OCI-M1 (cell line): ENCODE data around the gene SPP1.
"Not testable (repeated sequence)": the region's sequence is repeated elsewhere in the genome, so short reads cannot be mapped to it uniquely, and the experiment has no call there.

ENCODE experiments used
- DNase-seq: peaks from one replicate; lab custom pipeline; 2025; lab: John Stamatoyannopoulos, UW

Gene SPP1

DNA sequence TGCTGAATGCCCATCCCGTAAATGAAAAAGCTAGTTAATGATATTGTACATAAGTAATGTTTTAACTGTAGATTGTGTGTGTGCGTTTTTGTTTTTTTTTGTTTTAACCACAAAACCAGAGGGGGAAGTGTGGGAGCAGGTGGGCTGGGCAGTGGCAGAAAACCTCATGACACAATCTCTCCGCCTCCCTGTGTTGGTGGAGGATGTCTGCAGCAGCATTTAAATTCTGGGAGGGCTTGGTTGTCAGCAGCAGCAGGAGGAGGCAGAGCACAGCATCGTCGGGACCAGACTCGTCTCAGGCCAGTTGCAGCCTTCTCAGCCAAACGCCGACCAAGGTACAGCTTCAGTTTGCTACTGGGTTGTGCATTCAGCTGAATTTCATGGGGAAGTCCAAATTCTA is at the start of gene SPP1:
TSS of gene SPP1 (plus strand) at position 249 of the 400 bp plus-strand sequence. CDS start 1,182 bp downstream, outside the sequence.
- DNase-seq = peak; percentile 86

DNA sequence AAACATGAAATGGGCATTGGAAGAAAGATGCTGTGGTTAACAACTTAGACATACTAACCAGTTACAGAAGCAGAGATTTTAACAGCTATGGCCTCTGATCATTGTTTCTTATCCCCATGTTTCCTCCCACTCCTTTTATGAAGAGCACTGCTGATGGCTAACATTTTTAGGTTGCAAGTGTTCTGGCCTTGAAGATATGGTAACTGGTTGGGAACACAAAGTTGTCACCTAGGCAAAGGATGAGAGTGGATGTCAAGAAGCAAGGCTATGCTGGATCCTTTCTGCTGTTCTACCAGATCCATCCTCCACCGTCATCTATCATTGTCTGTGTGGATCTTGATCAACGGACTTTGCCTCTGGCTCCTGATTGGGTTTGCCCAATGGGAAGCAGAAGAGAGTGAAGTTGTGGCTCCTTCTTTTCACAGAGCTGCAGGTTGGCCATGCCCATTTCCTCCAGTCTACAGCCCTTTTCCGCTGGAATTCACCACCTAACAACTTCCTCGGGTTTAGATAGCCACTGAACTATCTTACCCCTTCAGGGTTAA is 48.9 kb upstream of the SPP1 start:
- no peak for DNase-seq

DNA sequence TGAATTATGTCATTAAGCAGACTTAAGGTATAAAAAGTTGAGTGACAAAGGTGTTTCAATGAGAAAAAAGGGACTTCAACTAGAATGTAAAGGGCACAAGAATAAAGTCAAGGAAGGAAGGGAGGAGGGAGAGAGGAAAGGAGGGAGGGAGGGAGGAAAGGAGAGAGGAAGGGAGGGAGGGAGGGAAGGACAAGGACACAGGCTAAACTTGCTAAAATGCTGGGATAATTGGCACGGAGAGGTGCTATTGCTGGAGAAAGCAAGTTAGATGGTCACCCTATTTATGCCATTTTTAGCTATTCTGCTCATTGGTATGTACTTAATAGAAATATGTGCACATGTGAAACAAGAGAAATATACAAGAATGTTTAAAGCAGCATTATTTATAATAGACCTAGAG is 44.9 kb upstream of the SPP1 start:
- DNase-seq = no peak

DNA sequence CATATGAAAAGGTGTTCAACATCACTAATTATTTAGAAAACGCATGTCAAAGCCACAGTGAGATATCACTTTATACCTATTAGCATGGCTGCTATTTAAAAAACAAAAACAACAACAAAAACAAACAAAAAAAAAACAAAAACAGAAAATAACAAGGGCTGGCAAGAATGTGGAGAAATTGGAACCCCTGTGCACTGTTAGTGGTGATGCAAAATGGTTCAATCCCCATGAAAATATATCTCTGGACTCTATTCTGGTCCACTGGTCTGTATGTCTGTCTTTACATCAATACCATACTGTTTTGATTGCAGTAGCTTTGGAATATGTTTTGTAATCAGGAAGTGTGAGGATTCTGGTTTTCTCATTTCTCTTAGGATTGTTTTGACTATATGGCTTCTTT is 43.6 kb upstream of the SPP1 start:
- DNase-seq = no peak

DNA sequence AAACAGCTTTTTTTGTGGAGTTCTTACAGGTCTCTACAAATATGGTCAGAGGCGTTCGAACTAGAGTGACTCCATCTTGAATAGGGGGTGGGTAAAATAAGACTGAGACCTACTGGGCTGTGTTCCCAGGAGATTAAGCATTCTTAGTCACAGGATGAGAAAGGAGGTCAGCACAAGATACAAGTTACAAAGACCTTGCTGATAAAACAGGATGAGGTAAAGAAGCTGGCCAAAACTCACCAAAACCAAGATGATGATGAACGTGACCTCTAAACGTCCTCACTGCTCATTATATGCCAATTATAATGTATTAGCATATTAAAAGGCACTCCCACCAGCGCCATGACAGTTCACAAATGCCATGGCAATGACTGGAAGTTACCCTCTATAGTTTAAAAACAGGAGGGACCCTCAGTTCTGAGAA is 42.8 kb upstream of the SPP1 start:
- DNase-seq = no peak

DNA sequence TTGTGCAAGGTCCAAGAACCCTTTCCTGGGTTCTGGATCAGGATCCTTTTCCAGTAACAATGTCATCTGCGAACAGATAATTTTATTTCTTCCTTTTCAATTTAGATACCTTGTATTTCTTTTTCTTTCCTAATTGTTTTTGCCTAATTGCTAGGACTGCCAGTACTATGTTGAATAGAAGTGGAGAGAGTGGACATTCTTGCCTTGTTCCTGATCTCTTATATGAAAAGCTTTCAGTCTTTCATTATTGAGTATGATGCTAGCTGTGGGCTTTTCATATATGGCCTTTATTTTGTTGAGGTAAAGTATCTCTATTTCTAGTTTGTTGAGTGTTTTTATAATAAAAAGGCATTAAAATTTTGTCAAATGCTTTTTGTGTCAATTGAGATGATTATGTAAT is 42.2 kb upstream of the SPP1 start:
- peak; percentile 43 for DNase-seq

DNA sequence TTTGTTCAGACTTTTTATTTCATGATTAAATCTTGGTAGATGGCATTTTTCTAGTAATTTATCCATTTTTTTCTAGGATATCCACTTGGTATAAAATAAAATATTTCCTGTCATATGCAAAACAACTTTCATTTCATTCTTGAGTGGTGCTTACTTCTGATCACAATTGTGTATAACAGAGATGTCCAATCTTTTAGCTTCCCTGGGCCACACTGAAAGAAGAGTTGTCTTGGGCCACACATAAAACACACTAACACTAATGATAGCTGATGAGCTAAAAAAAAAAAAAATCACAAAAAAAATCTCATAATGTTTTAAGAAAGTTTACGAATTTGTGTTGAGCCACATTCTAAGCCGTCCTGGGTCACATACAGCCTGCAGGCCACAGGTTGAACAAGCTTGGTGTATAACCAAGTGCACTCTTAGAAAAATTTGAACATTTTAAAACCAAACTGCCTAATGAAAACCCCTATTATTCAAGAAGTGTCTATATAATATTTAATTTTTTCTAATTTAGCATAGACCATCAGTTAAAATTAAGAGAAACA is 41.3 kb upstream of the SPP1 start:
- no peak for DNase-seq

DNA sequence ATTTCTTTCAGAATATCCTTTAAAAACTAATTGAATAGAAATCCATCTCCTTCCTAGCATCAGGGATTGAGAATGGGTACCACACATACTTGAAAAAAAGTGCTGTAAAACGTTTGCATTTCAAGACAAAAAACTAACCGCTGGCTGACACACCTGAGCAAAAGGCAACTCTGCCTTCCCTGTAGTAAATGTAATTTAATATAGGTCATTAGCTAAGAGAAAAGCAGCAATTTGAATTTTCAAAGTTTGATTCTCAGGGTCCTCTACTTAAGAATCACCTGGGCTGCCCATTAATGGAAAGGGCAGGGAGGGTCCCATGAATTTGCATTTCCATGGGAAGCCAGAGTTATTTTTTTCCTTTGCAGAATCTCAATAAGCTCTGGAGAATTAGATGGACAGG is 40.5 kb upstream of the SPP1 start:
- no peak for DNase-seq

DNA sequence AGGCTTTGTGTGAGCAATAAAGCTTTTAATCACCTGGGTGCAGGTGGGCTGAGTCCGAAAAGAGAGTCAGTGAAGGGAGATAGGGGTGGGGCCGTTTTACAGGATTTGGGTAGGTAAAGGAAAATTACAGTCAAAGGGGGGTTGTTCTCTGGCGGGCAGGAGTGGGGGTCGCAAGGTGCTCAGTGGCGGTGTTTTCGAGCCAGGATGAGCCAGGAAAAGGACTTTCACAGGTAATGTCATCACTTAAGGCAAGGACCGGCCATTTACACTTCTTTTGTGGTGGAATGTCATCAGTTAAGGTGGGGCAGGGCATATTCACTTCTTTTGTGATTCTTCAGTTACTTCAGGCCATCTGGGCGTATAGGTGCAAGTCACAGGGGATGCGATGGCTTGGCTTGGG is 39.6 kb upstream of the SPP1 start:
- not testable (repeated sequence) for DNase-seq

DNA sequence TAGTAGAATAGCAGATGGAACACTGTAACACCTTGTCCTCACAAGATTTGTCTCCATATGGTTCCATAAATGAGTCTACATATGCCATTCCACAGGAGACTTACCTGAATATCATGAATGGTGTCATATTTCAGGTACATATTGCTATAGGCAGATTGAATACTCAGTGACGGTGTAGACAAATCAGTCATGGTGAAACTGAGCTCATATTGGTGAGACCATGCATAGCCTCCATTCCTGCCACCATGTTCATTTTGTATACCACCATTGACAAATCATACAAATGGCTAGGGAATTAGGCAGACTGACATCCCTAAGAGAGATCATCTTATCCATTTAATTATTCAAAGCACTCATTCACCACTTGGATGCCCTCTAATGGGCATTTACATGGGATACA is 38.0 kb upstream of the SPP1 start:
- no peak for DNase-seq

DNA sequence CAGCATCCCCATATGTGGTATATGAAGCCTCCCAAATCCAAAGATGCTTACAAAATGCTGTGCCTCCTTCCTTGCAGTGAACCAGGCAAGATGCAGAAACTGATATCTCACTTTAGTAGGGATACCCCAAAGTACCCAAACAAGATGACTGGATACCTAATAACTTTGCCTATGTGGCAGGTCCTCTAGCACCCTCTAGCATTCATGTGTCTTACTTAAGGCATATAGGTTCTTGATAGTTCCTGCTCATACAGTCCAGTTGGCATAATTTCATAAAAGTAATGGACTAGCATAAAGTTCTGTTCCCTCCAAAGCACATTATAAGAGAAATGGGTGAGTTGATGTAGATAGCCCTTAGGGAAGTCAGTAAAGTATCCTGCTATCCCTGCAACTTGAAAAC is 36.8 kb upstream of the SPP1 start:
- DNase-seq = peak; percentile 20

DNA sequence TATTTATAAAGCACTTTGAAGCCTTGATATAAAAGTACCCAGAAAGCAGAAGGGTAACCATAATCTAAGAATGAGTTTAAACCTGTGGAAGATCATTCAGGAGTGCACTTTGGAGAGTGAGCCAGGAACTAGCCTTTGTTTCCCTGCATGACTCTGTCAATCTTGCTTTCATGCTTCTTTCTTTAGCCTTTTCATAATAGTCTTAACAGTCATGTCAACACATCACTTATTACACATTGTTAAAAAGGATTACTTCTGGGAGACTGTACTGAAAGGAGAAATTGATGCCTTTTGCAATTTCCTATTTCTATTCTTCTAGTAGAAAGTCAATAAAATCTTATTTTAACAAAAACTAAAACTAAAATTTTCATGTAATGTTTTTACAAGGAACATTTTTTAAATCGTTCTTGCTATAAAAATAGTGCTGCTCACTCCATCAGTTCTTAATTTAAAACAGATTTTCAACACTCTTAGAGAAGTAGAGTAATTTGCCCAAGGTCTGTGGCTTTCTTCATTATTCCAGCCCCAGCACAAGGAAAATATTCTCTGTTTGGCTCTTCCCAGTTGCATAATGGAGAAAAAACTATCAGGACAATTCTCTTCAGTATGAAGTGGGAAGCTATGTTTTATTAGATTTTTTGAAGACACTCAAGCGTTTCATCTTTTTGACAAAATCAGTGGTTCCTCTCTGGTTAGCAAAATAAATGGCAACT is 35.4 kb upstream of the SPP1 start:
- no peak for DNase-seq

DNA sequence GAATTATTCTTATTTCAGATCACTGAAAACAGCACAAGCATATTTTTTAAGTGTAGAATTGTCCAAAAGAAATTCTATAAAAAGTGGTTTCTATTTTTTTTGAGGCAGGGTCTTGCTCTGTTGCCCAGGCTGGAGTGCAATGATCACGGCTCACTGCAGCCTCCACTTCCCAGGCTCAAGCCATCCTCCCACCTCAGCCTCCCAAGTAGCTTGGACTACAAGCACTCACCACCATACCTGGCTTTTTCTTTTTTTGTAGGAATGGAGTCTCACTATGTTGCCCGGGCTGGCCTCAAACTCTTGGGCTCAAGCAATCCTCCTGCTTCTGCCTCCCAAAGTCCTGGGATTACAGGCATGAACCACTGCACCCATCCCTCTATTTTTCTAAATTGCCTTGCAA is 34.7 kb upstream of the SPP1 start:
- DNase-seq = not testable (repeated sequence)

DNA sequence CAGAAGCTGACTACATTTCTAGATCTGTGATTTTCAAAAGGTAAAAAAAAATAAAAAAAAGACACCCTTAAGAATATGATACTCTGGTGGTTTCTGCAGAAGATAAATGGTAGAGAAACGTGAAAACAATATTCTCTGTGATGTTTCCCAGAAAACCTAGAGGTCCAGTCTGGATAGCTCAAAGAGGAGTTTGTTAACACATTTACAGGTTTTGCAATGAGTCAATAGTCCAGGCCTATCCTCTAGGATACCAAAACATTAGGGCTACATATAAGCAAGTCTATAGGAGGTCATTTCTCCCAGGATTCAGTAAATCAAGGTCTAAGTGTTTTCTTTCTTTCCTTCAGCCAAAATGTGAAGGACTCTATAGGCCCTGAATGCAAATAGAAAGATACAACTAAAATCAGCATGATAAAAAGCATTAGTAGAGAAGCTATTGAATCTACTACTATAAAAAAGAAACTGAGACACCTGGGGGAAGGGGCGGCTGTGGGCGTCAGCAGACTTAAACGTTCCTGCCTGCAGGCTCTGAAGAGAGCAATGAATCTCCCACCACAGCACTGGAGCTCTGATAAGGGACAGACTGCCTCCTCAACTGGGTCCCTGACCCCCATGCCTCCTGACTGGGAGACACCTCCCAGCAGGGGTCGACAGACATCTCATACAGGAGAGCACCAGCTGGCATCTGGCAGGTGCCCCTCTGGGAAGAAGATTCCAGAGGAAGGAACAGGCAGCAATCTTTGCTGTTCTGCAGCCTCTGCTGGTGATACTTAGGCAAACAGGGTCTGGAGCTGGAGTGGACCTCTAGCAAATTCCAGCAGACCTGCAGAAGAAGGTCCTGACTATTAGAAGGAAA is 33.7 kb upstream of the SPP1 start:
- DNase-seq = no peak

DNA sequence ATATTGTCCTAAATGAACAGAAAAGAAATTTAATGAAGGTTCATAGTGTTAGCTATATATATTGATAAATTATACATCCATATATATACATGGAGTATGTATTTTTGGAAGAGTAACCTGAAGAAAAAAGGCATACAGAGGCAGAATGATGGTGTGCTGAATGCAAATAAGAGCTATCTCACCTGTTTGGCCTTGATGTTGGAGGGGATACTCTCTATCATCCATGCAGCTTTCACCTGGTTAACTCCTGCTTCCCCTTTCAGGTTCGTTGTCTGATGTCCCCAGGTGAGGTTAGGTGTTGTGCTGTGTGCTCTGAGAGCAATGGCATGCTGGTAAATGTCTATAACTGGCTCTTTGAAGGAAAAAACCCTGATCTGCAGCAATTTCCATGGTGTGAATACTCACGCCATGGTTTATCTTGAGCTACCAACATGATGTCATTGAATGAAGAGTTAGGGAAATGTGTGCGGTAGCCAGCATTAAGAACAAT is 31.8 kb upstream of the SPP1 start:
- DNase-seq = no peak

DNA sequence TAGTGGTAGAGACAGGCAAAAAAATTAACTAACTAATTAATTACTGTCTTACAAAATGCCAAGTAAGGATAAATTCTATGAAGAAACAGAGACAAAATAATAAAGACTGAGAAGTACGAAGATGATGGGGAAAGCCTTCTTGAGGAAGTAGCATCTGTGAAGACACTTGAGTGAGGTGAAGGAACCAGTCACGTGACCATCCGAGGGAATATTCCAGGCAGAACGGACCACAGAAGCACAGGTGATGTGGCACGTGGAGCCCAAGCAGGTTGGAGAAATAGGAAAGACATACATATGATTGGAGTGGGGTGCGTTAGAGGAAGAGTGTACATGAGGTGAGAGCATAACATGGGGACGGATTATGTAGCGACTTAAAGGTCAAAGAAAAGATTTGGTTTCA is 30.5 kb upstream of the SPP1 start:
- DNase-seq = no peak

DNA sequence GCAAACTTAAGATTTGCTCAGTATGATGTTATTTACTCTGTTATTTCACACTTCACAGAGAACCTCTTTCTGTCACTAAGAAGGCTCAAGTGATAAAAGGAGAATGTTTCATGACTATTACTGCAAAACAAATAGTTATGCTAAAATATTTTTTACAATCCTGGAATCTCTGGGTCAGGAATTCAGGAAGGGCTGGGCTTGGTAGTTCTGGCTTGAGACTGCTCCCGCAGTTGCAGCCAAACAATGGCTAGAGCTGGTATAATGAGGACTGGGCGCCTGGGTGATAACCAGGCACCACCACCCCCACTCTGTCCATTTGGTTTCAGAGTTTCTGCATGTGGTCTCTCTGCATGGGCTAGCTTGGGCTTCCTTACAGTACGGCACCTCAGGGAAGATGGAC is 28.7 kb upstream of the SPP1 start:
- DNase-seq = no peak

DNA sequence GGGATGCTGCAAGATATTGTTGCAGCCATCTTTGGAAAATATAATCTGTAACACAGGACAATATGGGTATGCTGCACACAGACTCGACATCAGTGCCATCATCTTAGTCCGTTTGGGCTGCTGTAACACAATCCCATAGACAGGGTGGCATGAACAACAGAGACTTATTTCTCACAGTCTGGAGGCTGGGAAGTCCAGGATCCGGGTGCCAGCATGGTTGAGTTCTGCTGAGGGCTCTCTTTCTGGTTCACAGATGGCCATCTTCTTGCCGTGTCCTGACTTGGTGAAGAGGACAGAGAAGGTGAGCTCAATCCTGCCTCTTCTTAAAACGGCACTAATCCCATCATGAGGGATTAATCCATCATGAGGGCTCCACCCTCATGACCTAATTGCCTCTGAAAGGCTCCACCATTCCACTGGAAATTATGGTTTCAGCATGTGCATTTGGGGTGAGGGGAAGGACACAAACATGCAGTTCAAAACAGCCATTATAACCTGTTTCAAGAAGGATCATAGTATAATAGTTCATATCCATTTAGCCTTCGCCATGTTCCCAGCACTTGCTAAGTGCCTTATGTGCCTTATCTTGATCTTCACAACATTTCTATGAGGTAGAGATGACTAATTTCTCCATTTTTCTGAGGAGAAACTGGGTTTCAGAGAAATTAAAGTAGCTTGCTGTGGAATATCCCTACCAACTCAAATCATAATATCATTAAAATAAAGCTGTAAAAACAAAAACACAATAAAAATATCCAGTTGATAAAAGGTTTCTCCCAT is 27.9 kb upstream of the SPP1 start:
- DNase-seq = no peak

DNA sequence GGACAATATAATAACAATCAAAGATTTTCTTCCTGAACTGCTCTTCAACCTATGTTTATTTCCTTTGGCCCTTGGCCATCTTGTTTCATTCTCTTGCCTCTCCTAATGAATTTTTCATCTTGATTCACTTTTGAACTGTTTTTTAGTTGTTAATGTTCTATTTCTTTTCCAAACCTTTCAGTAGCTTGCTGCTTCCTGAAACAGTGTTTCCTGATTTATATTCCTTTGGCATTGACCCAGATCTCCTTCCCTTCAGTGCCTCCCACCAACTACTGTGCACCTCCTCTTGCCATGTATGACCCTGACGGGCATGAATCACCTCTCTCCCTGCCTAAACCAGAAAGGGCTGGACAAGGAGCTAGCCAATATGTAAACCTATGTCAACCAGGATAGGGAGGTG is 25.6 kb upstream of the SPP1 start:
- no peak for DNase-seq

DNA sequence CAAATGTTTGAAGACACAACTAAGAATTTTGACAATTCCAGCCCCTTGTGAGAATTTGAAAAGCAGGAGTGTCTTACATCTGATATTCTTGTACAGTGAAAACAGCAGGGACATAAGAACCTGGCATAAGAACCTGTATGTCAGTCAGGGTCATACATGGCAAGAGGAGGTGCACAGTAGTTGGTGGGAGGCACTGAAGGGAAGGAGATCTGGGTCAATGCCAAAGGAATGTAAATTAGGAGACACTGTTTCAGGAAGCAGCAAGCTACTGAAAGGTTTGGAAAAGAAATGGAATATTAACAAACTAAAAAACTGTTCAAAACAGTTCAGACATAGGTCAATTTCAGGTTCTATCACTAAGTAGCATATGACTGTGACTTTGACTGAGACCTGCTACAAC is 25.0 kb upstream of the SPP1 start:
- no peak for DNase-seq

DNA sequence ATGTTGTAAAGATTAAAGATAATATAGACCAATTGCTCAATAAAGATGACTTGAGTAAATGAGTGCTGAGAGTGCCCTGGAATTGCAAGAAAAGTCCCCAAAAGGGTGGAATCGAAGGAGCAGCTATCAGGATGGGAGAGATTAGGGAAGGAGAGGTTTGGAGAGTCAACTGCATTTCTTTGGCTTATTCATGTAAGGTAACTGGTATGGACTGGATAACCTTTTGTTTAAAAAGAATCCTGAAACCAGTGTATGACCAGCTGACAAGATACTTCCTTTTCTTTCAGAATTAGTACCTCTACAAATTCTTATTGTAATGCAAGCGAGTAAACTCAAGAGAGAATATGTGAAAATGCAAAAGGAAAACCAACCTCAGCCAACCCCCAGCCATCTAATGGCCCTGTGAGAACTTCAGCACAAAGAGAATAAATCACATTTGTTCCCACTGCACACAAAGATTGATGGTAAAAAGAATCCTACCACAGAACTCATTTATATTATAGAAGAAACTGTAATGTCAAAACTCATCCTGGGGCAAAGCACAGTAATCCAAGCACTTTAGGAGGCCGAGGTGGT is 24.5 kb upstream of the SPP1 start:
- DNase-seq = no peak

DNA sequence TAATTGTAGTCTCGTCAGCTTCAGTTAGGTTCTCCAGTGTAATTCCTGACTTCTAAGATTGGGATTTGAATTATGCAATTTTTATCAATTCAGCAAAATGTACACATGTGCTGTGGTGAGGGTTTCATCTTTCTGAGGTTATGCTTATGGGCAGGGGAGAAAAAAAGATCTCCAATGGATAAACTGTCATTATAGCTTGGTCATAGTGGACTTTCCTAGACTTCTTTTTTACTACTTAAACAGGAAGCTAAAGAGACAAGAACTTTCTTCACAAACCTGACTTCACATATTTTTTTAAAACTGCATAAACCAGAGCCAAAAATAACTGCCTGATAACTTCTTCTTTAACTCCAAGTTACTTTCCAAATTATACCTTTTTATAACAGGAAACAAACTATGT is 21.7 kb upstream of the SPP1 start:
- DNase-seq = peak; percentile 88
